GM20431 (cell line): ENCODE data around the gene CFAP221.

ENCODE experiments used
- in situ Hi-C: fragments of 300-500 bp; cut with MseI, MboI; formaldehyde crosslinking; loops from one replicate; pipeline ENCODE4 v1.15.0; 2020; ENCODE audit warnings: low sequenced_read_pairs; ENCODE audit not compliant: unreplicated experiment

The CFAP221 gene

GRCh38 chr2:119544075-119544938 is at the start of gene CFAP221:
CFAP221 (plus strand) TSS chr2:119544449; CDS start chr2:119546132, 1,683 bp downstream.
- in situ Hi-C loops = no loop called here

GRCh38 chr2:119495948-119496347 is 48.3 kb upstream of the CFAP221 start:
- in situ Hi-C loops = no loop called here

- in situ Hi-C loops = no loop called here
These were observed 47.6 kb upstream of the CFAP221 start for GRCh38 chr2:119496682-119497081.

- in situ Hi-C loops = no loop called here
These were observed 35.5 kb upstream of the CFAP221 start for GRCh38 chr2:119508756-119509155.

- in situ Hi-C loops = no loop called here
These were observed 32.3 kb upstream of the CFAP221 start for GRCh38 chr2:119511989-119512388.

- in situ Hi-C loops = no loop called here
These were observed 31.3 kb upstream of the CFAP221 start for GRCh38 chr2:119512946-119513345.

GRCh38 chr2:119513832-119514231 is 30.4 kb upstream of the CFAP221 start:
- in situ Hi-C loops = no loop called here

GRCh38 chr2:119516121-119516520 is 28.1 kb upstream of the CFAP221 start:
- in situ Hi-C loops = no loop called here

GRCh38 chr2:119517433-119517832 is 26.8 kb upstream of the CFAP221 start:
- in situ Hi-C loops = no loop called here

GRCh38 chr2:119518401-119519056 is 25.7 kb upstream of the CFAP221 start:
- in situ Hi-C loops = no loop called here

GRCh38 chr2:119519057-119519408 is 25.2 kb upstream of the CFAP221 start:
- in situ Hi-C loops = no loop called here

GRCh38 chr2:119520696-119521432 is 23.4 kb upstream of the CFAP221 start:
- in situ Hi-C loops = no loop called here

- in situ Hi-C loops = no loop called here
These were observed 22.7 kb upstream of the CFAP221 start for GRCh38 chr2:119521433-119522050.

- in situ Hi-C loops = no loop called here
These were observed 21.6 kb upstream of the CFAP221 start for GRCh38 chr2:119522671-119523070.

- in situ Hi-C loops = no loop called here
These were observed 20.8 kb upstream of the CFAP221 start for GRCh38 chr2:119523383-119523951.

- in situ Hi-C loops = no loop called here
These were observed 20.1 kb upstream of the CFAP221 start, which contains the start of gene SCTR for GRCh38 chr2:119523952-119524694. SCTR (minus strand) TSS chr2:119524483; CDS start chr2:119524226, 257 bp downstream.

- in situ Hi-C loops = no loop called here
These were observed 18.6 kb upstream of the CFAP221 start for GRCh38 chr2:119525614-119526013.

- in situ Hi-C loops = no loop called here
These were observed 16.2 kb upstream of the CFAP221 start for GRCh38 chr2:119527999-119528398.

GRCh38 chr2:119531292-119531691 is 13.0 kb upstream of the CFAP221 start:
- in situ Hi-C loops = no loop called here
